WERI-Rb-1 (cell line): ENCODE data around the gene GMDS.

Experiments
- DNase-seq: peaks from one replicate; pipeline ENCODE4 v3.0.0-alpha.2; 2020
- H3K27ac ChIP-seq: fragments of 250-450 bp; sonication (Bioruptor Pico); 2 replicates; pipeline ENCODE4 v1.5.1; 2020; ENCODE audit warnings: mild to moderate bottlenecking, moderate library complexity
- H3K27me3 ChIP-seq: fragments of 250-450 bp; sonication (Bioruptor Pico); 2 replicates; pipeline ENCODE4 v1.5.1; 2021; ENCODE audit warnings: mild to moderate bottlenecking, low read depth, moderate library complexity; ENCODE audit not compliant: insufficient read depth, severe bottlenecking
- H3K36me3 ChIP-seq: fragments of 250-450 bp; sonication (Bioruptor Pico); 2 replicates; pipeline ENCODE4 v1.5.1; 2020; ENCODE audit warnings: mild to moderate bottlenecking, moderate library complexity
- H3K4me3 ChIP-seq: 2 replicates; pipeline ENCODE4 v1.5.1; 2011; ENCODE audit warnings: low read depth, mild to moderate bottlenecking, control low read depth, low read length
- H3K9me3 ChIP-seq: fragments of 250-450 bp; sonication (Bioruptor Pico); 2 replicates; pipeline ENCODE4 v1.5.1; 2021; ENCODE audit warnings: mild to moderate bottlenecking, moderate library complexity; ENCODE audit not compliant: severe bottlenecking
- CTCF ChIP-seq: IDR thresholded peaks from 2 replicates; pipeline ENCODE4 v1.5.1; 2011; ENCODE audit warnings: low read depth, mild to moderate bottlenecking, control low read depth, inconsistent platforms, low read length

GMDS gene

GRCh38 chr6:1878330-1878729 lies 367.1 kb downstream of the GMDS start:
- Histone ChIP-seq H3K9me3 (no peaks in the 10 kb centered on the region), H3K27me3 (no peaks in the 10 kb centered on the region), H3K4me3 (no peak overlapping the region), H3K36me3 (no peaks in the 10 kb centered on the region), H3K27ac (no peak overlapping the region)
- DNase-seq, result no peak
- no peak for TF ChIP-seq CTCF

GRCh38 chr6:1873781-1874180 lies 371.6 kb downstream of the GMDS start:
- no peak overlapping the region for H3K27ac ChIP-seq
- no peak overlapping the region for H3K4me3 ChIP-seq
- no peak for DNase-seq
- H3K27me3 ChIP-seq, result no peaks in the 10 kb centered on the region
- H3K9me3 ChIP-seq, result no peaks in the 10 kb centered on the region
- TF ChIP-seq CTCF, result no peak
- no peaks in the 10 kb centered on the region for H3K36me3 ChIP-seq

- peak; percentile 81 for DNase-seq
- no peak for TF ChIP-seq CTCF
- Histone ChIP-seq H3K4me3 (no peak overlapping the region), H3K36me3 (no peaks in the 10 kb centered on the region), H3K27ac (no peak overlapping the region), H3K27me3 (no peaks in the 10 kb centered on the region), H3K9me3 (no peaks in the 10 kb centered on the region)
These were observed 372.7 kb downstream of the GMDS start for GRCh38 chr6:1872649-1873131.

- Histone ChIP-seq H3K27ac (no peak overlapping the region), H3K36me3 (no peaks in the 10 kb centered on the region), H3K4me3 (no peak overlapping the region), H3K9me3 (no peaks in the 10 kb centered on the region), H3K27me3 (no peaks in the 10 kb centered on the region)
- no peak for TF ChIP-seq CTCF
- no peak for DNase-seq
These were observed 373.6 kb downstream of the GMDS start for GRCh38 chr6:1871724-1872315.

GRCh38 chr6:1870932-1871331 lies 374.5 kb downstream of the GMDS start:
- no peak overlapping the region for H3K4me3 ChIP-seq
- no peaks in the 10 kb centered on the region for H3K27me3 ChIP-seq
- no peak overlapping the region for H3K27ac ChIP-seq
- DNase-seq, result no peak
- TF ChIP-seq CTCF, result no peak
- H3K36me3 ChIP-seq, result no peaks in the 10 kb centered on the region
- H3K9me3 ChIP-seq, result no peaks in the 10 kb centered on the region

- no peak for TF ChIP-seq CTCF
- Histone ChIP-seq H3K4me3 (no peak overlapping the region), H3K27me3 (no peaks in the 10 kb centered on the region), H3K36me3 (no peaks in the 10 kb centered on the region), H3K9me3 (no peaks in the 10 kb centered on the region), H3K27ac (no peak overlapping the region)
- DNase-seq, result no peak
These were observed 375.2 kb downstream of the GMDS start for GRCh38 chr6:1870251-1870650.
